Glutamatergic neuron (in vitro differentiated cells): ENCODE data around the gene GPR37. TPM values are rescaled to one million over a fixed set of nuclear protein-coding genes. Genes with fewer than 3 reads are reported as not detected.

Experiments used
- DNase-seq: peaks from one replicate; pipeline ENCODE4 v3.0.0; 2022
- H3K27ac Mint-ChIP-seq: one replicate; pipeline ENCODE4 v1.8.0; 2020; ENCODE audit warnings: mild to moderate bottlenecking, mixed read lengths, inconsistent platforms; ENCODE audit not compliant: unreplicated experiment
- H3K27me3 Mint-ChIP-seq: one replicate; pipeline ENCODE4 v1.8.0; 2020; ENCODE audit warnings: mild to moderate bottlenecking, moderate library complexity, mixed read lengths, inconsistent platforms; ENCODE audit not compliant: unreplicated experiment
- H3K36me3 Mint-ChIP-seq: one replicate; pipeline ENCODE4 v1.8.0; 2020; ENCODE audit warnings: mild to moderate bottlenecking, mixed read lengths, inconsistent platforms; ENCODE audit not compliant: unreplicated experiment
- H3K4me1 Mint-ChIP-seq: one replicate; pipeline ENCODE4 v1.8.0; 2020; ENCODE audit warnings: mild to moderate bottlenecking, low read depth, mixed read lengths, inconsistent platforms; ENCODE audit not compliant: unreplicated experiment
- H3K4me3 Mint-ChIP-seq: one replicate; pipeline ENCODE4 v1.8.0; 2020; ENCODE audit warnings: mild to moderate bottlenecking, mixed read lengths, inconsistent platforms; ENCODE audit not compliant: unreplicated experiment
- H3K9me3 Mint-ChIP-seq: one replicate; pipeline ENCODE4 v1.8.0; 2020; ENCODE audit warnings: mild to moderate bottlenecking, moderate library complexity, mixed read lengths, inconsistent platforms; ENCODE audit not compliant: unreplicated experiment
- CTCF ChIP-seq: fragments of 200-600 bp; sonication (generic); IDR thresholded peaks from one replicate; pipeline ENCODE4 v1.5.0; 2021; ENCODE audit not compliant: partially characterized antibody, unreplicated experiment
- total RNA-seq: library from RNA; stranded (reverse); fragmentation: NEBNext Ultra II Directional; extraction: Animal tissue kit (Norgen Biotek cat#: 25700); gene quantifications from one replicate; pipeline ENCODE4 v1.2.1, GENCODE V29; 2021; ENCODE audit not compliant: unreplicated experiment

The GPR37 gene
- total RNA-seq, 1 donor from 2014 or later, result 6.3 TPM

DNA sequence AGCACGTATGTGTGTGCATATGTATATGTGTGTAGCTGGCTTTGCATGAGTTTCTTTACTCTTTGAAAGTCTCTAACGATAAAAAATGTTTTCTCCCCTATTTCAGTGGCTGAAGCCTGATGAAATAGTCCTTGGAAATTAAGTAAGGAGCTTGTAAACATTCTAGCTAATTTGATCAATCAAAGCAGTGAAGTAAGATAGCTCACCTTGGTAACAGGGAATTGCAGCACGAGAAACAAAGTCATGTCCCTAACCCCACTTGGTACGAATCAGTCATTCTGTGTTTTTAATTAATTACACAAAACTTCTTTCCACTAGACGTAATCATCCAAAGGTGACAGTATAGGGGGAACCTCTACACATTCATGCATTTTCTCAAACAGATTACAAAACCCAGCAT lies 41.5 kb downstream of the GPR37 start:
- no peak for TF ChIP-seq CTCF
- no peak overlapping the region for H3K4me3 Mint-ChIP-seq
- H3K27ac Mint-ChIP-seq, result no peak overlapping the region
- no peak for DNase-seq
- H3K27me3 Mint-ChIP-seq, result no peaks in the 10 kb centered on the region
- H3K36me3 Mint-ChIP-seq, result no peaks in the 10 kb centered on the region
- H3K4me1 Mint-ChIP-seq, result no peaks in the 10 kb centered on the region
- H3K9me3 Mint-ChIP-seq, result no peaks in the 10 kb centered on the region

GRCh38 chr7:124723012-124723411 lies 42.6 kb downstream of the GPR37 start:
- TF ChIP-seq CTCF, result no peak
- no peak overlapping the region for H3K4me3 Mint-ChIP-seq
- H3K4me1 Mint-ChIP-seq, result no peaks in the 10 kb centered on the region
- H3K9me3 Mint-ChIP-seq, result no peaks in the 10 kb centered on the region
- H3K27me3 Mint-ChIP-seq, result no peaks in the 10 kb centered on the region
- H3K36me3 Mint-ChIP-seq, result no peaks in the 10 kb centered on the region
- DNase-seq, result no peak
- H3K27ac Mint-ChIP-seq, result no peak overlapping the region

GRCh38 chr7:124722292-124722691 lies 43.3 kb downstream of the GPR37 start:
- Mint-ChIP-seq H3K36me3 (no peaks in the 10 kb centered on the region), H3K4me3 (no peak overlapping the region), H3K9me3 (no peaks in the 10 kb centered on the region), H3K27ac (no peak overlapping the region), H3K4me1 (no peaks in the 10 kb centered on the region), H3K27me3 (no peaks in the 10 kb centered on the region)
- TF ChIP-seq CTCF, result no peak
- DNase-seq, result no peak

DNA sequence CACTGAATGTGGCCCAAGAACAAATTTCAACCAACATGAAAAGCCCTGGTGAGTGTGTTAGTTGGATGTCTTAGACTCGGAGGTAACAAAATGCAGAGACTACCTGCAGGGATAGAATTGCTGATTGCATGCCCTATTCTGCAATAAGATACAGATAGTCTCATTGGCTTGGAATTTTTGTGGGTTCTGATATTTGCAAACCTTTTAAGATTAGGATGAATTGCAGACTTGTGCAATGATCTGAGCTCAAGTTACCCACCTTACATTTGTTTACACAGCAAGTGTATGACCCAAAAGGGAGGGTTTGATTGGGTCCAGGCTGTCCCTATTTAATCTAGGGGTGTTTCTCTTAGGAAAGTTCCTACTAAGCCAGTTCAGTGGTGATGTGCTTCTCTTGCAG lies 45.4 kb downstream of the GPR37 start:
- no peak for DNase-seq
- Mint-ChIP-seq H3K4me1 (no peaks in the 10 kb centered on the region), H3K36me3 (no peaks in the 10 kb centered on the region), H3K9me3 (no peaks in the 10 kb centered on the region), H3K4me3 (no peak overlapping the region), H3K27me3 (no peaks in the 10 kb centered on the region), H3K27ac (no peak overlapping the region)
- TF ChIP-seq CTCF, result no peak

DNA sequence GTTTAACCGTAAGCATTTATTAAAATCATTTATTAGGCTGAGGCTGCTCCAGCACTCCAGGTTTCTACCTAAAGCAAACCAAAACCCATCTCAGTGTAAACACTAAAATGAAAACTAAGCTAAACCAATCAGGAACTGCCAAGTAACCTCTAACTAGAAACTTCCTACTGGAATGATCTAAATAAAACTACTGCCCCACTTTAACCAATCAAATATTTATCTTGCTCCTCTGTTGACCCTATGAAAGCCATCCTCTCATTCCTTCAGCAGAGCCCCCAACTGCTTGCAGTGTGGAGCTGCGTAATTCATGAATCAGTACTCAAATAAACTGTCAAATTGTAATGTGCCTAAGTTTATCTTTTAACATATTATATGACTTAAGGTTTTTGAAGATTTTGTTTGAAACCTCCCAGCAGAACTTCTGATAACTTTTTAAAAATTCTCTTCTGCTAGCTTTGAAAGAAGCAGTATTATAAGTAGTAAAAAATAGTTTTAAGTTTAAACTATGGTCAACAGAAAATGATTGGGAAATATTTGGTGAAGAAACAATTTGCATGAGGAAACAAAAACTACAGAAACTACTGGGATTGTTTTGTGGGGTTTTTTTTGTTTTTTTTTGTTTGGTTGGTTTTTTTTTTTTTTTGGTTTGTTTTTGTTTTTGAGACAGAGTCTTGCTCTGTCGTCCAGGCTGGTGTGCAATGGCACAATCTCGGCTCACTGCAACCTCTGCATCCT lies 47.4 kb downstream of the GPR37 start:
- DNase-seq, result no peak
- H3K4me3 Mint-ChIP-seq, result no peak overlapping the region
- TF ChIP-seq CTCF, result no peak
- no peaks in the 10 kb centered on the region for H3K9me3 Mint-ChIP-seq
- no peak overlapping the region for H3K27ac Mint-ChIP-seq
- no peaks in the 10 kb centered on the region for H3K36me3 Mint-ChIP-seq
- H3K4me1 Mint-ChIP-seq, result no peaks in the 10 kb centered on the region
- H3K27me3 Mint-ChIP-seq, result no peaks in the 10 kb centered on the region
